Measurements from ENCODE around the gene NKAIN1. TPM values are rescaled to one million over a fixed set of nuclear protein-coding genes. Genes with fewer than 3 reads are reported as not detected.
A peak's percentile ranks its signal among the peaks of the same experiment; 100 is the strongest.

NKAIN1 gene
- total RNA-seq, 1 donor from 2014 or later: 17.1 TPM

DNA sequence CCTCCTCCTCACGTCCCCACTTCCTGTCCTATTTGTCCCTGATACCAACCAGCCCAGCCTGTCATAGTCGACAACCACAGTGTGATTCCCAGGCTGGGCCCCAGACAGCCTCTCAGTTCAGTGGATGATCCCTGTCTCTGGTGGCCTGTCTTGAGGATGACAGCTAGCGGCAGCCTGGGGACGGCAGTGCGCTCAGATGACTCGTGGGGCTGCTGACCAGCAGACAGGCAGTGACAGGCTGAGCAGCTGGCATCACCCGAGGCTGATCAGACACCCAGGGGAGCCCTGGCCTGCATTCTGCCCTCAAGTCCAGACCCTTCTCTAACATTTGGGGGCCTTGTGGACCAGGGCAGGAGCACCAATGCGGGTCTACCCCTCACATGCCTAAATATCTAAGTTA, 21.0 kb downstream of the NKAIN1 start:
- no peak overlapping the region for H3K27ac Mint-ChIP-seq
- TF ChIP-seq, protein P1, sequence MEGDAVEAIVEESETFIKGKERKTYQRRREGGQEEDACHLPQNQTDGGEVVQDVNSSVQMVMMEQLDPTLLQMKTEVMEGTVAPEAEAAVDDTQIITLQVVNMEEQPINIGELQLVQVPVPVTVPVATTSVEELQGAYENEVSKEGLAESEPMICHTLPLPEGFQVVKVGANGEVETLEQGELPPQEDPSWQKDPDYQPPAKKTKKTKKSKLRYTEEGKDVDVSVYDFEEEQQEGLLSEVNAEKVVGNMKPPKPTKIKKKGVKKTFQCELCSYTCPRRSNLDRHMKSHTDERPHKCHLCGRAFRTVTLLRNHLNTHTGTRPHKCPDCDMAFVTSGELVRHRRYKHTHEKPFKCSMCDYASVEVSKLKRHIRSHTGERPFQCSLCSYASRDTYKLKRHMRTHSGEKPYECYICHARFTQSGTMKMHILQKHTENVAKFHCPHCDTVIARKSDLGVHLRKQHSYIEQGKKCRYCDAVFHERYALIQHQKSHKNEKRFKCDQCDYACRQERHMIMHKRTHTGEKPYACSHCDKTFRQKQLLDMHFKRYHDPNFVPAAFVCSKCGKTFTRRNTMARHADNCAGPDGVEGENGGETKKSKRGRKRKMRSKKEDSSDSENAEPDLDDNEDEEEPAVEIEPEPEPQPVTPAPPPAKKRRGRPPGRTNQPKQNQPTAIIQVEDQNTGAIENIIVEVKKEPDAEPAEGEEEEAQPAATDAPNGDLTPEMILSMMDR (conservative IDR thresholded peaks at IDR 0.05): no peak
- peaks cover 2% of the 10 kb centered on the region for H3K27me3 Mint-ChIP-seq
- DNase-seq (ENCODE audit: extremely low spot score, unreplicated experiment): no peak
- H3K9me3 Mint-ChIP-seq: no peaks in the 10 kb centered on the region
- H3K4me1 Mint-ChIP-seq (ENCODE audit: unreplicated experiment): peaks cover 21% of the 10 kb centered on the region
- no peak overlapping the region for H3K4me3 Mint-ChIP-seq
- no peaks in the 10 kb centered on the region for H3K36me3 Mint-ChIP-seq

DNA sequence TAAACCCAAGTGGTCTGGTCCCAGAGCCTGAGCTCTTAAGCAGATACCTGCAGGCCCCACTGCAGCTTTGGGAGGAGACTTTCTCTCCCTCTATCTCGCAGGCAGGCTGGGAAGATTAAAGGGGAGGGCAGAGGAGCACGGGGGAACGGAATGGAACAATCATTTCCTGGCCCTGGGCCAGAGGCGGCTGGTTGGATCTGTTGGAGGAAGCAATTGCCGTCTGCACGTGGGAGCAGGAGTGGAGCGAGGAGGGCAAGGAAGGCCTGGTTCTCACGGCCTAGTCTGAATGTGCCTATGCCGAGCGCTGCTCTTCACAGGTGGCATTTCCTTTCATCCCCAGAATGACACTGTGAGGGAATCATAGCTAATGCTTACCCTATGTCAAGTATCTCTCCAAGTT, 23.7 kb downstream of the NKAIN1 start:
- Mint-ChIP-seq H3K9me3 (no peaks in the 10 kb centered on the region), H3K27me3 (no peaks in the 10 kb centered on the region), H3K4me3 (no peak overlapping the region), H3K27ac (peak overlapping the region; percentile 62), H3K36me3 (peaks cover 3% of the 10 kb centered on the region), H3K4me1 (ENCODE audit: unreplicated experiment) (peaks cover 19% of the 10 kb centered on the region)
- TF ChIP-seq, protein P1 (conservative IDR thresholded peaks at IDR 0.05): no peak
- peak; percentile 84 for DNase-seq (ENCODE audit: extremely low spot score, unreplicated experiment)

DNA sequence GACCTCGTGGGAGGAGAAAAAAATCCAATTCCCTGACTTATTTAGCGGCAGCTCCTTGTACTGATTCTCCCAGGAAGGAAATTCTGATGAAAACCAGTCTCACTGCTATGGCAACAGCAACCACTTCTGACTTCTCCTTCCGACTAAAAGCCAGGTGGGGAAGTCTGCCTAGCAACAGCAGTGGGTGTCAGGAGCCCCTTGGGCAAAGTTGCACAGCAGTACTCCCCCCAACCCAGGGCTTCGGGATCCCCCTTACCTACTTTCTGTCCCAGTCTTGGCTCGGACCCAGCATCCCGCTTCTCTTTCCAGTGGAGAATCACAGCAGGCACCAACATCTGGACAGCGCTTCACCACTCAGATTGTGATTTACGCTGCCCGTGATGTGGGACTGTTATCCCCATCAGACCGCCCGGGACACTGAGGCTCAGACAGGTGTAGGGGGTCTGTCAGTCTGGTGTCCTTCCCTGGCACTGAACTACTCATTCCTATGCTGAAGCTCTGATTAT, 24.6 kb downstream of the NKAIN1 start:
- peaks cover 3% of the 10 kb centered on the region for H3K36me3 Mint-ChIP-seq
- peaks cover 15% of the 10 kb centered on the region for H3K4me1 Mint-ChIP-seq (ENCODE audit: unreplicated experiment)
- H3K27me3 Mint-ChIP-seq: no peaks in the 10 kb centered on the region
- H3K9me3 Mint-ChIP-seq: no peaks in the 10 kb centered on the region
- no peak for DNase-seq (ENCODE audit: extremely low spot score, unreplicated experiment)
- TF ChIP-seq, protein P1 (conservative IDR thresholded peaks at IDR 0.05): no peak
- no peak overlapping the region for H3K4me3 Mint-ChIP-seq
- no peak overlapping the region for H3K27ac Mint-ChIP-seq

DNA sequence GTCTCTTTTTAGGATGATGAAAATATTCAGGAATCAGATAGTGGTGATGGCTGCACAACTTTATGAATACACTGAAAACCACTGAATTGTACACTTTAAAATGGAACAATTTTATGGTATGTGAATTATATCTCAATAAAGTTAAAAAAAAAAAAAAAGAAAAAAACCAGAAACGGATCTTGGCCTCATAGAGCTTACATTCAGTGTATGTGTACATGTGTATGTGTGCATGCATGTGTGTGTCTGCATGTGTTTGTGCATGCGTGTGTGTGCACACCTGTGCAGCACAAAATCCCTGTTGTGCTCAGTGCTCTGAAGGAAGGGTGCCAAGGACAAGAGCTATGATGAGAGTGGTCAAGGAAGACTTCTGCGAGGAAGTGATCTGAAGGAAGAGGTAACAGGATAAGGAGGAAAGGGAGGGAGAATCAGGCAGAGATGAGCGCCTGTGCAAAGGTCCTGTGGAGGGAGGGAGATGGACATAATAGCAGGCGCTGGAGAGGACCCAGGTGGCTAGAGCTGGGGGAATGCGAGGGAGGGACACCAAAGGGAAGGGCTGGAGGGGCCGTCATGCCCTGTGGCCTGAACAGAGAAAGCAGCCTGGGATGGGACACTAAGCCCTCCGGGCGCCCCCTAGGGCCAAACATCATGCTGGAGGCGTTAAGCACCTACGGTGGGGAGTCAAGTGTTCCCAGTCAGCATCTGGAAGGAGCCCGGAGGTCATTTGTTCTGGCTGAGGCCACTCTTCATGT, 25.2 kb downstream of the NKAIN1 start:
- TF ChIP-seq, protein P1 (conservative IDR thresholded peaks at IDR 0.05): no peak
- no peak for DNase-seq (ENCODE audit: extremely low spot score, unreplicated experiment)
- Mint-ChIP-seq H3K9me3 (no peaks in the 10 kb centered on the region), H3K27ac (no peak overlapping the region), H3K27me3 (no peaks in the 10 kb centered on the region), H3K36me3 (peaks cover 3% of the 10 kb centered on the region), H3K4me3 (no peak overlapping the region), H3K4me1 (ENCODE audit: unreplicated experiment) (peaks cover 15% of the 10 kb centered on the region)

DNA sequence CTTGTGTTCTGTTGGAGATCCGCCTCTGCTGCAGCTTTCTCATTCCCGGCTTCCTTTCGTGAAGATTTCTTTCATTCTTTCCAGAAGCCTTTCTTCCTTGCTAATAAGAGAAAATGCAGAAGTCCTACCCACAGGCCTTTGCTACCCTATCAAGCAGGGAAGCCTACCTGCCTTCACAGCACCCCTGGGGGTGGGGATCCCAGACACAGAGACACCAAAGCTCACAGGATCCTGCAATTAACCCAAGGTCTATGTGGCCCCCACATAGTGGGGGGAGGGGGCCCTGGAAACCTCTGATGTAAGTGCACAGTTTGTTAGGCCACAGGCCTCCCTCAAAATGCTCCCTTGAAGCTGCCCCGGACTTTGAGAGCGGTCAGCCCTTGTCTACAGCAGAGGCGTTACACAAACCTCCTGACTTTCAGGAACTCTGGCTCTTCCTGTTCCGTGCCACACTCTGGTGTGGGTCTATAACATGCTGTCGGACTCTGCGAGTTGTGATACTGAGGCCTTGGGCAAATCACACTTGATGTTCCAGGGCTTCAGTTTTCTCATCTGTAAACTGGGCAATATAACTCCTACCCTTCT, 31.2 kb downstream of the NKAIN1 start:
- TF ChIP-seq, protein P1 (conservative IDR thresholded peaks at IDR 0.05): no peak
- peaks cover 3% of the 10 kb centered on the region for H3K36me3 Mint-ChIP-seq
- no peaks in the 10 kb centered on the region for H3K27me3 Mint-ChIP-seq
- no peak overlapping the region for H3K27ac Mint-ChIP-seq
- no peak overlapping the region for H3K4me3 Mint-ChIP-seq
- no peaks in the 10 kb centered on the region for H3K4me1 Mint-ChIP-seq (ENCODE audit: unreplicated experiment)
- H3K9me3 Mint-ChIP-seq: no peaks in the 10 kb centered on the region
- DNase-seq (ENCODE audit: extremely low spot score, unreplicated experiment): no peak

Data from type B pancreatic cell (in vitro differentiated cells).